Left colon (tissue), 2 donors: Measurements from ENCODE around the gene CCDC33. TPM values are rescaled to one million over a fixed set of nuclear protein-coding genes. Genes with fewer than 3 reads are reported as not detected.
A peak's percentile ranks its signal among the peaks of the same experiment; 100 is the strongest.

Experiments
- ATAC-seq: fragments of 200-7000 bp; cut with Tn5 transposase; one replicate; pipeline ENCODE4 v1.9.1; 2020; ENCODE audit warnings: mild to moderate bottlenecking, moderate library complexity
- DNase-seq, 2 donors: peaks; one replicate each; pipeline ENCODE4 v3.0.0-alpha.2; 2020
- intact Hi-C, 2 donors: fragments of 100-400 bp; cut with DNase I in 1 of 2; cut with micrococcal nuclease in 1 of 2; formaldehyde crosslinking; loops; one replicate each; pipeline versions ENCODE4 v1.11.2 to v1.14.0; 2022; cut with DNase I, micrococcal nuclease
- total RNA-seq, 2 donors: library from RNA; stranded (reverse); fragmentation: NEBNext Ultra II Directional; extraction: Animal tissue kit (Norgen Biotek cat#: 25700); gene quantifications; one replicate each; pipeline ENCODE4 v1.2.1, GENCODE V29; 2021
- donor health status: DM: no; HTN: no; CAD: no.
- donor health status: DM: yes; HTN: yes; CAD: no.

Gene CCDC33
- total RNA-seq, 2 donors from 2014 or later: 0.46 TPM; not detected in 1

GRCh38 chr15:74225928-74226327, 10.2 kb upstream of the CCDC33 start:
- ATAC-seq (no peak), DNase-seq (no peak)
- intact Hi-C loops: no loop called here

- intact Hi-C loops: no loop called here
- ATAC-seq (no peak), DNase-seq (no peak)
Measured at GRCh38 chr15:74226761-74227540, 9.2 kb upstream of the CCDC33 start.

- ATAC-seq (peak; percentile 71), DNase-seq (peak in 1 of 2 donors; percentile 66)
- intact Hi-C loops: no loop called here
Measured at GRCh38 chr15:74227968-74228722, 8.0 kb upstream of the CCDC33 start.

- ATAC-seq (peak; percentile 62), DNase-seq (peak in 1 of 2 donors; percentile 18)
- intact Hi-C loops: no loop called here
Measured at GRCh38 chr15:74228723-74229081, 7.4 kb upstream of the CCDC33 start.

GRCh38 chr15:74229686-74230085, 6.4 kb upstream of the CCDC33 start:
- DNase-seq: no peak
- ATAC-seq: no peak
- intact Hi-C loops: no loop called here

GRCh38 chr15:74231475-74231874, 4.7 kb upstream of the CCDC33 start:
- ATAC-seq (no peak), DNase-seq (no peak)
- intact Hi-C loops: no loop called here

- no peak for ATAC-seq
- intact Hi-C loops: no loop called here
- DNase-seq: no peak
Measured at GRCh38 chr15:74233373-74233772, 2.8 kb upstream of the CCDC33 start.

GRCh38 chr15:74233851-74234597, 2.1 kb upstream of the CCDC33 start:
- no peak for ATAC-seq
- no peak for DNase-seq
- intact Hi-C loops: no loop called here

- DNase-seq (peak in 1 of 2 donors; percentile 22), ATAC-seq (no peak)
- intact Hi-C loops: no loop called here
Measured at GRCh38 chr15:74234598-74234875, 1.6 kb upstream of the CCDC33 start.

- no peak for DNase-seq
- intact Hi-C loops: no loop called here
- ATAC-seq: no peak
Measured at GRCh38 chr15:74239051-74239705, 3.1 kb downstream of the CCDC33 start.

GRCh38 chr15:74240002-74240568, 4.0 kb downstream of the CCDC33 start:
- ATAC-seq (peak; percentile 76), DNase-seq (peak; percentile 87 to 91)
- intact Hi-C loops: no loop called here

- ATAC-seq (no peak), DNase-seq (no peak)
- intact Hi-C loops: no loop called here
Measured at GRCh38 chr15:74240897-74241614, 4.9 kb downstream of the CCDC33 start.

GRCh38 chr15:74242441-74243185, 6.5 kb downstream of the CCDC33 start:
- ATAC-seq: no peak

GRCh38 chr15:74243431-74243830, 7.3 kb downstream of the CCDC33 start:
- ATAC-seq: no peak
- no peak for DNase-seq
- intact Hi-C loops: no loop called here

More at GRCh38 chr15:74242441-74243185, 6.5 kb downstream of the CCDC33 start:
- intact Hi-C loops: no loop called here
- DNase-seq: no peak

- ATAC-seq (no peak), DNase-seq (no peak)
- intact Hi-C loops: no loop called here
Measured at GRCh38 chr15:74244822-74245341, 8.8 kb downstream of the CCDC33 start.

- ATAC-seq: peak; percentile 37
- DNase-seq: no peak
Measured at GRCh38 chr15:74245342-74245931, 9.3 kb downstream of the CCDC33 start.

GRCh38 chr15:74250266-74250665, 14.1 kb downstream of the CCDC33 start:
- intact Hi-C loops: no loop called here
- DNase-seq (no peak), ATAC-seq (no peak)

More at GRCh38 chr15:74245342-74245931, 9.3 kb downstream of the CCDC33 start:
- intact Hi-C loops: no loop called here
